Body of pancreas (tissue), 4 donors: Measurements from ENCODE around the gene SWI5.

Experiments used
- CTCF ChIP-seq, 7 experiments: fragments of 450-650 bp in 4 of 7; fragments of 200-600 bp in 3 of 7; sonication (generic) in 3 of 7; IDR thresholded peaks; one replicate each; pipeline ENCODE4 v1.5.1; 2016 to 2019; ENCODE audit warnings: antibody characterized with exemption in 7 of 7
- POLR2A ChIP-seq, 3 donors: fragments of 450-650 bp; IDR thresholded peaks; one replicate each; pipeline ENCODE4 v1.6.1; 2016; ENCODE audit warnings: antibody characterized with exemption in 3 of 3, mild to moderate bottlenecking in 2 of 3

DNA sequence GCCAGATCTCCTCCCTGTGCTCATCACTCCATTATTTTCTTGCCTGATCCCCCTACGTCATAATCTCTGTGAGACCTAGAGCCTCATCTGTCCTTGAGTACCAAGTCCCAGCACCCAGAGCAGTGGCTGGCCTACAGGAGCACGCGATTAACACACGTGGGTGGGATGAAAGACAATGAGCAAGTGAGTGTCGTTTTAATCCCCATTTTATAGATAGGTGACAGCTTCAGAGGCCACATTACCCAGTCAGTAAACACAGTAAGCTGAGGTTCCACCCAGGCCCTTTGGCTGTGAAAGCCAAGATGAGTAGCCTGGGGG, 28.9 kb downstream of the SWI5 start:
- TF ChIP-seq CTCF (IDR thresholded peaks at IDR 0.05) (no peak), POLR2A (IDR thresholded peaks at IDR 0.05) (no peak)
